HepG2 (cell line): ENCODE measurements around the gene C19orf85. TPM values are rescaled to one million over a fixed set of nuclear protein-coding genes. Genes with fewer than 3 reads are reported as not detected.

Experiments used
- ARNT ChIP-seq: fragments of 450-650 bp; IDR thresholded peaks from 2 replicates; pipeline ENCODE4 v1.6.1; 2017
- ARNTL ChIP-seq: sonication (generic); formaldehyde crosslinking; IDR thresholded peaks from 2 replicates; pipeline ENCODE4 v1.4.0; 2020; ENCODE audit warnings: mild to moderate bottlenecking, missing genetic modification reagents
- EEA1 ChIP-seq: sonication (generic); formaldehyde crosslinking; IDR thresholded peaks from 2 replicates; pipeline ENCODE4 v1.5.1; 2020; ENCODE audit warnings: mild to moderate bottlenecking, missing genetic modification reagents, borderline replicate concordance
- FLYWCH1 ChIP-seq: sonication (generic); formaldehyde crosslinking; IDR thresholded peaks from 2 replicates; pipeline ENCODE4 v1.8.1; 2023; ENCODE audit warnings: mild to moderate bottlenecking, missing genetic modification reagents
- FOXO4 ChIP-seq: sonication (generic); formaldehyde crosslinking; conservative IDR thresholded peaks from 2 replicates; pipeline ENCODE4 v1.8.1; 2023; ENCODE audit warnings: missing genetic modification reagents
- HCFC1 ChIP-seq: fragments of 150-350 bp; IDR thresholded peaks from 2 replicates; pipeline ENCODE4 v1.6.1; 2014; ENCODE audit warnings: low read depth, low read length
- MZF1 ChIP-seq: sonication (generic); formaldehyde crosslinking; IDR thresholded peaks from 2 replicates; pipeline ENCODE4 v1.8.1; 2023; ENCODE audit warnings: mild to moderate bottlenecking, missing genetic modification reagents, borderline replicate concordance
- NAIF1 ChIP-seq: sonication (generic); formaldehyde crosslinking; IDR thresholded peaks from 2 replicates; pipeline ENCODE4 v1.5.0; 2020; ENCODE audit warnings: mild to moderate bottlenecking, missing genetic modification reagents, borderline replicate concordance
- RBM39 ChIP-seq: fragments of 200-400 bp; formaldehyde crosslinking; IDR thresholded peaks from one replicate; pipeline ENCODE4 v1.6.1; 2018; ENCODE audit warnings: antibody characterized with exemption, mild to moderate bottlenecking, low read depth, low read length; ENCODE audit not compliant: poor library complexity, severe bottlenecking
- SIN3A ChIP-seq: IDR thresholded peaks from 2 replicates; pipeline ENCODE4 v1.6.1; 2011; ENCODE audit warnings: low read depth, mild to moderate bottlenecking, control low read depth, low read length, borderline replicate concordance
- SP4 ChIP-seq: sonication (generic); formaldehyde crosslinking; IDR thresholded peaks from 2 replicates; pipeline ENCODE4 v1.8.1; 2023; ENCODE audit warnings: mild to moderate bottlenecking, missing genetic modification reagents
- THAP7 ChIP-seq: sonication (generic); formaldehyde crosslinking; IDR thresholded peaks from 2 replicates; pipeline ENCODE4 v1.8.1; 2023; ENCODE audit warnings: mild to moderate bottlenecking, missing genetic modification reagents
- TMF1 ChIP-seq: sonication (generic); formaldehyde crosslinking; IDR thresholded peaks from 2 replicates; pipeline ENCODE4 v1.8.1; 2022; ENCODE audit warnings: low read depth, missing genetic modification reagents
- YEATS2 ChIP-seq: sonication (generic); formaldehyde crosslinking; IDR thresholded peaks from 2 replicates; pipeline ENCODE4 v1.4.0; 2020; ENCODE audit warnings: missing genetic modification reagents, borderline replicate concordance
- ZBTB2 ChIP-seq: sonication (generic); formaldehyde crosslinking; IDR thresholded peaks from 2 replicates; pipeline ENCODE4 v1.8.0; 2022; ENCODE audit warnings: low read depth, missing genetic modification reagents
- ZBTB7B ChIP-seq: sonication (generic); formaldehyde crosslinking; IDR thresholded peaks from 2 replicates; pipeline ENCODE4 v1.4.0; 2020; ENCODE audit warnings: missing genetic modification reagents
- ZNF558 ChIP-seq: sonication (generic); formaldehyde crosslinking; IDR thresholded peaks from 2 replicates; pipeline ENCODE4 v1.9.0; 2022; ENCODE audit warnings: mild to moderate bottlenecking, missing genetic modification reagents, borderline replicate concordance
- ZNF577 ChIP-seq: sonication (generic); formaldehyde crosslinking; IDR thresholded peaks from 2 replicates; pipeline ENCODE4 v1.4.0; 2020; ENCODE audit warnings: mild to moderate bottlenecking, low read depth, missing genetic modification reagents, borderline replicate concordance
- ZNF691 ChIP-seq: sonication (generic); formaldehyde crosslinking; IDR thresholded peaks from 2 replicates; pipeline ENCODE4 v1.4.0; 2020; ENCODE audit warnings: missing genetic modification reagents, low read depth, mild to moderate bottlenecking, borderline replicate concordance
- ZNF710 ChIP-seq: sonication (generic); formaldehyde crosslinking; IDR thresholded peaks from 2 replicates; pipeline ENCODE4 v1.5.0; 2020; ENCODE audit warnings: mild to moderate bottlenecking, missing genetic modification reagents, borderline replicate concordance
- ZSCAN25 ChIP-seq: sonication (generic); formaldehyde crosslinking; IDR thresholded peaks from 2 replicates; pipeline ENCODE4 v1.8.0; 2022; ENCODE audit warnings: mild to moderate bottlenecking, missing genetic modification reagents
- polyA plus RNA-seq, 8 experiments: library from polyadenylated mRNA; depleted of rRNA in 3 of 8; stranded (reverse) in 7 of 8; unstranded in 1 of 8; fragments of >200 nt; fragmentation: Illumina TruSeq in 4 of 8; extraction: Trizol in 4 of 8; gene quantifications; 2 replicates each; pipeline versions ENCODE4 v1.2.1 to v1.2.3, GENCODE V29; 2011 to 2016; ENCODE audit warnings: low read depth in 4 of 8, missing spikeins in 1 of 8, mixed read lengths in 1 of 8; ENCODE audit not compliant: insufficient read depth in 1 of 8
- total RNA-seq, 5 experiments: library from RNA; depleted of rRNA; stranded (reverse); fragments of >200 nt; fragmentation: Illumina TruSeq; extraction: Trizol; gene quantifications; 2 replicates each; pipeline ENCODE4 v1.2.3, GENCODE V29; 2016; ENCODE audit warnings: low read depth in 1 of 5

The C19orf85 gene
- total and polyA plus RNA-seq, 2 of the 13 experiments (the other 11 are each of a cell fraction or from before 2014, with no cell fraction given), result not detected

- TF ChIP-seq SIN3A, result no peak
- TF ChIP-seq HCFC1, result peak; percentile 92
- 0 out of 2 replicates have a peak, but pooled peaks have one; percentile 27 for TF ChIP-seq THAP7
- TF ChIP-seq ARNTL, result peak; percentile 80
- TF ChIP-seq FLYWCH1 (CRISPR knock-in tag), result no peak
- TF ChIP-seq ZNF710 (CRISPR knock-in tag), result peak; percentile 41; the same call in 1 of the 2 replicates
- 0 out of 2 replicates have a peak, but pooled peaks have one; percentile 70 for TF ChIP-seq ZNF577 (CRISPR knock-in tag)
- peak; percentile 61; the same call in 1 of the 2 replicates for TF ChIP-seq ZBTB7B (CRISPR knock-in tag)
- TF ChIP-seq MZF1 (CRISPR knock-in tag), result 0 out of 2 replicates have a peak, but pooled peaks have one; percentile 38
- 0 out of 2 replicates have a peak, but pooled peaks have one; percentile 79 for TF ChIP-seq YEATS2
- peak; percentile 44; the same call in 1 of the 2 replicates for TF ChIP-seq EEA1
- TF ChIP-seq ARNT, result no peak
- TF ChIP-seq NAIF1 (CRISPR knock-in tag), result peak; percentile 24; the same call in 1 of the 2 replicates
- TF ChIP-seq RBM39, result peak; percentile 75
- peak; percentile 98 for TF ChIP-seq ZBTB2 (CRISPR knock-in tag)
- no peak for TF ChIP-seq ZSCAN25
- peak; percentile 38; the same call in 1 of the 2 replicates for TF ChIP-seq TMF1
- peak; percentile 92; the same call in 1 of the 2 replicates for TF ChIP-seq ZNF558 (CRISPR knock-in tag)
- TF ChIP-seq SP4 (CRISPR knock-in tag), result peak; percentile 99
- no peak for TF ChIP-seq ZNF691
- TF ChIP-seq FOXO4 (CRISPR knock-in tag), result no peak
Measured at GRCh38 chr19:55476100-55476775, 11.7 kb upstream of the C19orf85 start, which contains the start of gene ZNF628 (continued).
